Astrocyte of the cerebellum (primary cell): ENCODE measurements around the gene EME2.

Experiments used
- DNase-seq: peaks from one replicate; pipeline ENCODE4 v3.0.0-alpha.2; 2011; ENCODE audit warnings: low read depth
- H3K4me3 ChIP-seq: 2 replicates; pipeline ENCODE4 v1.5.1; 2011; ENCODE audit warnings: mild to moderate bottlenecking, low read depth, low read length, moderate library complexity
- CTCF ChIP-seq: IDR thresholded peaks from 2 replicates; pipeline ENCODE4 v1.5.1; 2012; ENCODE audit warnings: low read length, low read depth, moderate library complexity, mild to moderate bottlenecking; ENCODE audit errors: missing control alignments
- in situ Hi-C: cut with HindIII; loops from 2 replicates; pipeline ENCODE4 v1.10.0; 2017; ENCODE audit warnings: low sequenced_read_pairs

EME2 gene

GRCh38 chr16:1759511-1759910 lies 13.1 kb upstream of the EME2 start:
- TF ChIP-seq CTCF, result no peak
- no peak overlapping the region for H3K4me3 ChIP-seq
- in situ Hi-C loops, result no loop called here
- DNase-seq, result no peak

GRCh38 chr16:1760911-1761310 lies 11.7 kb upstream of the EME2 start:
- in situ Hi-C loops, result no loop called here
- no peak overlapping the region for H3K4me3 ChIP-seq

GRCh38 chr16:1761751-1762150 lies 10.9 kb upstream of the EME2 start:
- no peak for DNase-seq
- H3K4me3 ChIP-seq, result no peak overlapping the region
- TF ChIP-seq CTCF, result no peak
- in situ Hi-C loops, result no loop called here

More at GRCh38 chr16:1760911-1761310, 11.7 kb upstream of the EME2 start:
- DNase-seq, result no peak
- TF ChIP-seq CTCF, result no peak

- no peak for DNase-seq
- H3K4me3 ChIP-seq, result no peak overlapping the region
- in situ Hi-C loops, result no loop called here
- no peak for TF ChIP-seq CTCF
Measured at GRCh38 chr16:1762196-1762878, 10.3 kb upstream of the EME2 start.

GRCh38 chr16:1762879-1763520 lies 9.6 kb upstream of the EME2 start:
- in situ Hi-C loops, result no loop called here
- no peak for TF ChIP-seq CTCF
- DNase-seq, result no peak
- H3K4me3 ChIP-seq, result no peak overlapping the region

GRCh38 chr16:1763521-1764511 lies 8.8 kb upstream of the EME2 start:
- DNase-seq, result no peak
- in situ Hi-C loops, result no loop called here
- H3K4me3 ChIP-seq, result no peak overlapping the region
- TF ChIP-seq CTCF, result peak; percentile 63
